ENCODE measurements around the gene OR11G2.

- TF ChIP-seq, protein P1, sequence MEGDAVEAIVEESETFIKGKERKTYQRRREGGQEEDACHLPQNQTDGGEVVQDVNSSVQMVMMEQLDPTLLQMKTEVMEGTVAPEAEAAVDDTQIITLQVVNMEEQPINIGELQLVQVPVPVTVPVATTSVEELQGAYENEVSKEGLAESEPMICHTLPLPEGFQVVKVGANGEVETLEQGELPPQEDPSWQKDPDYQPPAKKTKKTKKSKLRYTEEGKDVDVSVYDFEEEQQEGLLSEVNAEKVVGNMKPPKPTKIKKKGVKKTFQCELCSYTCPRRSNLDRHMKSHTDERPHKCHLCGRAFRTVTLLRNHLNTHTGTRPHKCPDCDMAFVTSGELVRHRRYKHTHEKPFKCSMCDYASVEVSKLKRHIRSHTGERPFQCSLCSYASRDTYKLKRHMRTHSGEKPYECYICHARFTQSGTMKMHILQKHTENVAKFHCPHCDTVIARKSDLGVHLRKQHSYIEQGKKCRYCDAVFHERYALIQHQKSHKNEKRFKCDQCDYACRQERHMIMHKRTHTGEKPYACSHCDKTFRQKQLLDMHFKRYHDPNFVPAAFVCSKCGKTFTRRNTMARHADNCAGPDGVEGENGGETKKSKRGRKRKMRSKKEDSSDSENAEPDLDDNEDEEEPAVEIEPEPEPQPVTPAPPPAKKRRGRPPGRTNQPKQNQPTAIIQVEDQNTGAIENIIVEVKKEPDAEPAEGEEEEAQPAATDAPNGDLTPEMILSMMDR (IDR thresholded peaks at IDR 0.05): no peak
- no peak for TF ChIP-seq POLR2A (IDR thresholded peaks at IDR 0.05)
Measured at GRCh38 chr14:20247646-20248246, 57.0 kb downstream of the OR11G2 start.
